ENCODE results near the gene FAM118B.

The FAM118B gene

DNA sequence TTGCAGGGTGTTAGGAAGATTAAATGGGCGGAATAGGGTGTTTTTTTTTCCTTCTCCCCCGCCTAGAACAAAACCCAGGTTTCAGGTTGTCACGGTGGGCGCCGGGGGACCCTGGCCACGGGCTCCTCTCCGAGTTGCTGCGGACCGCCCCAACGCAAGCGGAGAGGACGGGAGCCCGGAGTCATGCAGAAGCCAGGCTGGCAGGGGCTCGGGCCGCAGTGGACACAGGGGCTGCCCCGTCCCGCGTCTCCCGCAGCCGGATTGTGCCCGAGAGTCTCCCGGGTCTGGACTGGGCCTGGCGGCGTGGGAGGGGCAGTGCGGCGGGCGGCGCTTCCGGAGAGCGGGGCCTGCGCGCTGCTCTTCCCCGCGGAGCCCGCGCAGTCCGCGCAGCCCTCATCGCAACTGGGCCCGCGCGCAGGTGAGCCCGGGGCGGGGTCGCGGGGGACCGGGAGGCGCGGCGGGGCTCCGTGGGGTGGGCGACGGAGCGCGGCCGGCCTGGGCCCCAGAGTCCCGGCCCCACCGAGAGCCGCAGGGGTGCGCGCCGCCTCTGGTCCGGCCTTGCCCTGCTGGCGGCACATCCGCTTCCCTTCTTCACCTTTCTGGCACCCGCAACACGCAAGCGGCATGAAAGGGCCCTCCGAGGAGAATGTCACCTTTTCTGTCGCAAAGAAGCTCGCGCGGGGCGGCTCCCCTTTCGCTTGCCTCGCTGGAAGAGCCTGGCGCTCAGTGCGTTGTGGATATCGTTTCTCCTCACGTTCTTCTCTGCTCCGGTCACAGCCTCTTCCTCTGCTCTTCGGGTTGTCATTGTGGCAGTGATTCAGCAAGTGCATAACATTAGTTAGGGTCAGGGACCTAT lies 71.4 kb downstream of the FAM118B start, which contains the start of gene TIRAP:
TIRAP (plus strand) TSS at position 358 of the 856 bp plus-strand sequence. CDS start 7,802 bp downstream, outside the sequence.
- no peak for DNase-seq (ENCODE audit: low read depth)
- H3K4me3 ChIP-seq (ENCODE audit: low read length) = peak within 1 kb of the TSS; percentile 71
- TF ChIP-seq, protein P1, sequence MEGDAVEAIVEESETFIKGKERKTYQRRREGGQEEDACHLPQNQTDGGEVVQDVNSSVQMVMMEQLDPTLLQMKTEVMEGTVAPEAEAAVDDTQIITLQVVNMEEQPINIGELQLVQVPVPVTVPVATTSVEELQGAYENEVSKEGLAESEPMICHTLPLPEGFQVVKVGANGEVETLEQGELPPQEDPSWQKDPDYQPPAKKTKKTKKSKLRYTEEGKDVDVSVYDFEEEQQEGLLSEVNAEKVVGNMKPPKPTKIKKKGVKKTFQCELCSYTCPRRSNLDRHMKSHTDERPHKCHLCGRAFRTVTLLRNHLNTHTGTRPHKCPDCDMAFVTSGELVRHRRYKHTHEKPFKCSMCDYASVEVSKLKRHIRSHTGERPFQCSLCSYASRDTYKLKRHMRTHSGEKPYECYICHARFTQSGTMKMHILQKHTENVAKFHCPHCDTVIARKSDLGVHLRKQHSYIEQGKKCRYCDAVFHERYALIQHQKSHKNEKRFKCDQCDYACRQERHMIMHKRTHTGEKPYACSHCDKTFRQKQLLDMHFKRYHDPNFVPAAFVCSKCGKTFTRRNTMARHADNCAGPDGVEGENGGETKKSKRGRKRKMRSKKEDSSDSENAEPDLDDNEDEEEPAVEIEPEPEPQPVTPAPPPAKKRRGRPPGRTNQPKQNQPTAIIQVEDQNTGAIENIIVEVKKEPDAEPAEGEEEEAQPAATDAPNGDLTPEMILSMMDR (conservative IDR thresholded peaks at IDR 0.05; ENCODE audit: low read depth, low read length) = no peak

DNA sequence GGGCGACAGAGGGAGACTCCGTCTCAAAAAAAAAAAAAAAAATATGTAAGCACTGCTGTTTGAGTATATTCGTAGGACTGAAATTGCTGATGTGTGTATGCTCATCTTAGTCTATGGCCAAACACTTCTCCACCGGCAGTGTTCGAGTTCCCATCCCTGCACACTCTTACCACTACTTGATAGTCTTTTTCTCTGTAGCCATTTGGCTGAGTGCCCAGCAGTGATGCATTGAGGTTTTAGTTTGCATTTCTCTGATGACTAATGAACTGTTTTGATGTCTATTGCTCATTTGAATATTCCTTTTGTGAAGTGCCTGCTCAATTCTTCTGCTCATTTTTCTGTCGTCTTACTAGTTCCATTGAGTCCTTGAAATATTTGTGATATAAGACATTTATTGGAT lies 73.2 kb downstream of the FAM118B start:
- peak; percentile 53 for DNase-seq (ENCODE audit: low read depth)
- TF ChIP-seq, protein P1 (conservative IDR thresholded peaks at IDR 0.05; ENCODE audit: low read depth, low read length) = no peak
- no peak overlapping the region for H3K4me3 ChIP-seq (ENCODE audit: low read length)

GRCh38 chr11:126288237-126288636 lies 76.7 kb downstream of the FAM118B start:
- no peak overlapping the region for H3K4me3 ChIP-seq (ENCODE audit: low read length)
- DNase-seq (ENCODE audit: low read depth) = no peak
- TF ChIP-seq, protein P1 (conservative IDR thresholded peaks at IDR 0.05; ENCODE audit: low read depth, low read length) = no peak

DNA sequence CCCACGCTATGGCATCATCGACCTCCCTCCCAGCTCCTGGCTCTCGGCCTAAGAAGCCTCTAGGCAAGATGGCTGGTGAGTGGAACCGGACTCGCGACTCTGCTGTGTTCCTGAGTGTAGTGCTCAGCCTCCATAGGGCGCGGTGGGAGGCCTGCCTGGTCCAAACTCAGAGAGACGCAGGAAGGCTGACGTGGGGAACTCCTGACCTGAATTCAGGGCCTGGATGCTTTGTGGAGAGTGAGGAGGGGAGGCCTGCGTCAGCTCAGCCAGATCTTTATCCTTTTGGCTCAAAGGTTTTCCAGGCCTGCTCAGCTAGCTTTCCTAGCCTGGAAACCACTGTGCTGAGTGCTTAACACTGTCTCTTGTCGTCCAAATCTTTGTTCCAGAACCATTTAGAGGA lies 79.3 kb downstream of the FAM118B start:
- TF ChIP-seq, protein P1 (conservative IDR thresholded peaks at IDR 0.05; ENCODE audit: low read depth, low read length) = no peak
- no peak overlapping the region for H3K4me3 ChIP-seq (ENCODE audit: low read length)

GRCh38 chr11:126293726-126294125 lies 82.1 kb downstream of the FAM118B start:
- no peak overlapping the region for H3K4me3 ChIP-seq (ENCODE audit: low read length)
- TF ChIP-seq, protein P1 (conservative IDR thresholded peaks at IDR 0.05; ENCODE audit: low read depth, low read length) = no peak
- no peak for DNase-seq (ENCODE audit: low read depth)

More for the DNA sequence above, 79.3 kb downstream of the FAM118B start:
- no peak for DNase-seq (ENCODE audit: low read depth)

- H3K4me3 ChIP-seq (ENCODE audit: low read length) = no peak overlapping the region
- TF ChIP-seq, protein P1 (conservative IDR thresholded peaks at IDR 0.05; ENCODE audit: low read depth, low read length) = no peak
- DNase-seq (ENCODE audit: low read depth) = no peak
Measured at GRCh38 chr11:126297004-126297403, 85.4 kb downstream of the FAM118B start.
